HepG2 (cell line): ENCODE results near the gene CPT1B. TPM values are rescaled to one million over a fixed set of nuclear protein-coding genes. Genes with fewer than 3 reads are reported as not detected.

Source experiments
- ATAC-seq: fragments of 200-7000 bp; cut with Tn5 transposase; 3 replicates; pipeline ENCODE4 v1.9.1; 2020; ENCODE audit warnings: mild to moderate bottlenecking, moderate library complexity
- BruUV-seq: library from RNA; stranded (reverse); fragments of 400-500 nt; replicated peaks from 2 replicates; lab custom pipeline; 2021; lab: Mats Ljungman, UMichigan
- CTCF ChIA-PET: fragments of 300-600 bp; formaldehyde crosslinking; extraction: SDS; loops from one replicate; lab custom pipeline; 2021; ENCODE audit warnings: low total read pairs, inconsistent platforms, low intra/inter-chr PET ratio; lab: Yijun Ruan, JAX
- POLR2A ChIA-PET: fragments of 350-600 bp; sonication (Branson Sonifier 250); formaldehyde crosslinking; loops from one replicate; lab custom pipeline; 2020; ENCODE audit warnings: antibody characterized with exemption, inconsistent platforms; lab: Yijun Ruan, JAX
- DNase-seq: peaks from one replicate; pipeline ENCODE4 v3.0.0-alpha.2; 2015; ENCODE audit warnings: low spot score
- FAIRE-seq: peaks from 3 replicates; lab custom pipeline; 2011; peaks lifted over from hg19 to GRCh38; lab: Jason Lieb, UNC
- H2AFZ ChIP-seq: one replicate; pipeline ENCODE4 v1.6.1; 2011; ENCODE audit warnings: low read length, inconsistent platforms
- H3K27ac ChIP-seq: fragments of 300-600 bp; 3 replicates; pipeline ENCODE4 v1.8.0; 2011; ENCODE audit warnings: mixed run types, mild to moderate bottlenecking, mixed read lengths, low read length, inconsistent platforms; ENCODE audit not compliant: insufficient read depth; ENCODE audit errors: extremely low read length
- H3K27me3 ChIP-seq, 2 experiments: fragments of 200-600 bp in 1 of 2; 2 replicates in 1 of 2; 3 replicates in 1 of 2; pipeline versions ENCODE4 v1.6.0 to v1.8.0; 2011; ENCODE audit warnings: low read length in 2 of 2, mild to moderate bottlenecking in 2 of 2, moderate library complexity in 2 of 2, inconsistent platforms in 1 of 2; ENCODE audit not compliant: insufficient read depth in 2 of 2, control insufficient read depth in 1 of 2
- H3K36me3 ChIP-seq, 2 experiments: fragments of 200-600 bp in 1 of 2; replicated peaks in 1 of 2; 2 replicates in 1 of 2; 3 replicates in 1 of 2; pipeline versions ENCODE4 v1.5.1 to v1.8.0; 2011; ENCODE audit warnings: low read length in 2 of 2, inconsistent platforms in 1 of 2; ENCODE audit not compliant: insufficient read depth in 2 of 2, control insufficient read depth in 1 of 2
- H3K4me1 ChIP-seq: 2 replicates; pipeline ENCODE4 v1.5.1; 2012; ENCODE audit warnings: low read length, inconsistent platforms; ENCODE audit not compliant: insufficient read depth
- H3K4me2 ChIP-seq: 2 replicates; pipeline ENCODE4 v1.6.0; 2011; ENCODE audit warnings: low read depth, low read length, inconsistent platforms
- H3K4me3 ChIP-seq, 3 experiments: fragments of 200-600 bp in 1 of 3; sonication (generic), shearing (Covaris generic) in 1 of 3; replicated peaks in 1 of 3; 2 replicates each; pipeline ENCODE4 v1.5.1; 2011 to 2016; ENCODE audit warnings: low read length in 3 of 3, inconsistent platforms in 2 of 3, low read depth in 2 of 3, mild to moderate bottlenecking in 2 of 3, control low read depth in 1 of 3, mixed read lengths in 1 of 3; ENCODE audit not compliant: insufficient read depth in 1 of 3
- H3K79me2 ChIP-seq: one replicate; pipeline ENCODE4 v1.6.1; 2011; ENCODE audit warnings: low read length, inconsistent platforms; ENCODE audit not compliant: insufficient read depth
- H3K9ac ChIP-seq: 2 replicates; pipeline ENCODE4 v1.6.0; 2011; ENCODE audit warnings: mild to moderate bottlenecking, low read depth, low read length, inconsistent platforms; ENCODE audit not compliant: insufficient read depth
- H3K9me3 ChIP-seq: 2 replicates; pipeline ENCODE4 v1.5.1; 2012; ENCODE audit warnings: mild to moderate bottlenecking, low read length
- H4K20me1 ChIP-seq: 2 replicates; pipeline ENCODE4 v1.6.0; 2011; ENCODE audit warnings: inconsistent platforms, mild to moderate bottlenecking, low read length, moderate library complexity; ENCODE audit not compliant: insufficient read depth
- DMAP1 ChIP-seq: IDR thresholded peaks from 2 replicates; pipeline ENCODE4 v1.6.1; 2016
- EHMT2 ChIP-seq: fragments of 200-600 bp; sonication (generic); IDR thresholded peaks from 2 replicates; pipeline ENCODE4 v1.7.0; 2017; ENCODE audit warnings: antibody characterized with exemption, low read depth, low read length, borderline replicate concordance
- FOXP1 ChIP-seq, 2 experiments: fragments of 450-650 bp in 1 of 2; IDR thresholded peaks; 2 replicates each; pipeline ENCODE4 v1.6.1; 2017 to 2018; ENCODE audit warnings: antibody characterized with exemption in 1 of 2
- KLF6 ChIP-seq: IDR thresholded peaks from 2 replicates; pipeline ENCODE4 v1.8.0; 2016; ENCODE audit warnings: missing biosample characterization, missing genetic modification reagents
- MEIS1 ChIP-seq: sonication (generic); formaldehyde crosslinking; IDR thresholded peaks from 2 replicates; pipeline ENCODE4 v1.9.0; 2021; ENCODE audit warnings: mild to moderate bottlenecking, missing genetic modification reagents, moderate library complexity, borderline replicate concordance
- MEIS2 ChIP-seq: sonication (generic); formaldehyde crosslinking; IDR thresholded peaks from 2 replicates; pipeline ENCODE4 v1.9.0; 2021; ENCODE audit warnings: mild to moderate bottlenecking, missing genetic modification reagents
- MIER3 ChIP-seq: IDR thresholded peaks from 2 replicates; pipeline ENCODE4 v1.6.1; 2016; ENCODE audit warnings: missing compliant biosample characterization, borderline replicate concordance
- NR2F6 ChIP-seq, 2 experiments: IDR thresholded peaks; 2 replicates each; pipeline ENCODE4 v1.6.1; 2016; ENCODE audit warnings: antibody characterized with exemption in 1 of 2, mild to moderate bottlenecking in 1 of 2
- PBX3 ChIP-seq: sonication (generic); formaldehyde crosslinking; IDR thresholded peaks from 2 replicates; pipeline ENCODE4 v1.8.1; 2023; ENCODE audit warnings: missing genetic modification reagents, inconsistent platforms, borderline replicate concordance
- RAD51 ChIP-seq: fragments of 450-650 bp; IDR thresholded peaks from 2 replicates; pipeline ENCODE4 v1.6.1; 2016; ENCODE audit warnings: borderline replicate concordance
- SALL1 ChIP-seq: sonication (generic); formaldehyde crosslinking; IDR thresholded peaks from 2 replicates; pipeline ENCODE4 v1.8.0; 2022; ENCODE audit warnings: mild to moderate bottlenecking, missing genetic modification reagents
- SATB2 ChIP-seq: sonication (generic); formaldehyde crosslinking; IDR thresholded peaks from 2 replicates; pipeline ENCODE4 v1.5.0; 2020; ENCODE audit warnings: missing genetic modification reagents
- SSRP1 ChIP-seq: IDR thresholded peaks from 2 replicates; pipeline ENCODE4 v1.6.1; 2016; ENCODE audit warnings: control low read depth
- TARDBP ChIP-seq: sonication (generic); formaldehyde crosslinking; IDR thresholded peaks from 2 replicates; pipeline ENCODE4 v1.8.0; 2022; ENCODE audit warnings: mild to moderate bottlenecking, missing genetic modification reagents
- ZFP90 ChIP-seq: sonication (generic); formaldehyde crosslinking; IDR thresholded peaks from 2 replicates; pipeline ENCODE4 v1.8.0; 2022; ENCODE audit warnings: missing genetic modification reagents, mild to moderate bottlenecking, inconsistent platforms, borderline replicate concordance
- ZFY ChIP-seq: sonication (generic); formaldehyde crosslinking; IDR thresholded peaks from 2 replicates; pipeline ENCODE4 v1.4.0; 2020; ENCODE audit warnings: missing genetic modification reagents
- ZNF558 ChIP-seq: sonication (generic); formaldehyde crosslinking; IDR thresholded peaks from 2 replicates; pipeline ENCODE4 v1.9.0; 2022; ENCODE audit warnings: mild to moderate bottlenecking, missing genetic modification reagents, borderline replicate concordance
- ZNF687 ChIP-seq: sonication (generic); formaldehyde crosslinking; IDR thresholded peaks from 2 replicates; pipeline ENCODE4 v1.5.1; 2020; ENCODE audit warnings: mild to moderate bottlenecking, missing genetic modification reagents, moderate library complexity
- ZNF816 ChIP-seq: sonication (generic); formaldehyde crosslinking; IDR thresholded peaks from 2 replicates; pipeline ENCODE4 v1.8.0; 2022; ENCODE audit warnings: missing genetic modification reagents, mild to moderate bottlenecking, borderline replicate concordance
- WGBS: methylation state at CpG from one replicate; pipeline ENCODE4 v1.1.6; 2017; ENCODE audit warnings: low lambda C conversion rate; 5-methylcytosine and 5-hydroxymethylcytosine counted together
- in situ Hi-C: cut with HindIII; loops from 2 replicates; pipeline ENCODE4 v1.10.0; 2017; ENCODE audit warnings: low pct_unique_long_range_greater_than_20kb; ENCODE audit not compliant: extremely low pct_ligation_motif_present
- intact Hi-C: fragments of 100-400 bp; cut with micrococcal nuclease; formaldehyde crosslinking; loops from one replicate; pipeline ENCODE4 v1.10.0; 2022; ENCODE audit not compliant: unreplicated experiment
- polyA plus RNA-seq, 8 experiments: library from polyadenylated mRNA; depleted of rRNA in 3 of 8; stranded (reverse) in 7 of 8; unstranded in 1 of 8; fragments of >200 nt; fragmentation: Illumina TruSeq in 4 of 8; extraction: Trizol in 4 of 8; gene quantifications; 2 replicates each; pipeline versions ENCODE4 v1.2.1 to v1.2.3, GENCODE V29; 2011 to 2016; ENCODE audit warnings: low read depth in 4 of 8, missing spikeins in 1 of 8, mixed read lengths in 1 of 8; ENCODE audit not compliant: insufficient read depth in 1 of 8
- total RNA-seq, 5 experiments: library from RNA; depleted of rRNA; stranded (reverse); fragments of >200 nt; fragmentation: Illumina TruSeq; extraction: Trizol; gene quantifications; 2 replicates each; pipeline ENCODE4 v1.2.3, GENCODE V29; 2016; ENCODE audit warnings: low read depth in 1 of 5

The CPT1B gene
- total and polyA plus RNA-seq, 2 of the 13 experiments (the other 11 are each of a cell fraction or from before 2014, with no cell fraction given): 9.2 to 19.5 TPM

GRCh38 chr22:50526834-50527801 lies 51.1 kb downstream of the CPT1B start:
- intact Hi-C loops (loop anchor here (5.0 kb wide), 1 partner anchor 35 kb away; the partner anchor contains the start of gene SYCE3), in situ Hi-C loops (no loop called here)
- Histone ChIP-seq H3K9ac (peak overlapping the region; percentile 91), H3K27me3 (no peaks in the 10 kb centered on the region), H3K9me3 (no peaks in the 10 kb centered on the region), H2AFZ (no peak overlapping the region), H3K79me2 (peaks cover 20% of the 10 kb centered on the region), H3K4me1 (peaks cover 61% of the 10 kb centered on the region), H3K27ac (peak overlapping the region; percentile 94), H4K20me1 (peaks cover 19% of the 10 kb centered on the region), H3K36me3 (peaks cover 3 to 16% of the 10 kb centered on the region in 2 experiments; a peak in 4 of 5 replicates), H3K4me3 (peak overlapping the region; percentile 70 to 84 (median 83)), H3K4me2 (peak overlapping the region; percentile 100)
- TSS peak; percentile 34 for BruUV-seq
- WGBS: 16% methylated on average over 20 of the region's 29 CpGs
- ATAC-seq (peak; percentile 29), DNase-seq (peak; percentile 70), FAIRE-seq (peak; percentile 72)
- ChIA-PET POLR2A (interaction anchor here (0.6 to 4.2 kb wide), 8 partner anchors 19 to 276 kb away, joined by 3 to 97 read pairs (median 3); partner anchors contain the start of genes ARSA, HDAC10, LMF2 and NCAPH2), CTCF (no interaction called here)
- TF ChIP-seq ZNF687 (CRISPR knock-in tag) (peak; percentile 5; the same call in 1 of the 2 replicates), SALL1 (peak; percentile 15; the same call in 1 of the 2 replicates), PBX3 (CRISPR knock-in tag) (no peak), ZFP90 (0 out of 2 replicates have a peak, but pooled peaks have one; percentile 5), ZNF816 (CRISPR knock-in tag) (no peak), ZNF558 (CRISPR knock-in tag) (no peak), MIER3 (0 out of 2 replicates have a peak, but pooled peaks have one; percentile 19), SATB2 (CRISPR knock-in tag) (no peak), MEIS1 (CRISPR knock-in tag) (peak; percentile 68; the same call in 1 of the 2 replicates), KLF6 (CRISPR knock-in tag) (no peak), DMAP1 (CRISPR knock-in tag) (peak; percentile 51; the same call in 1 of the 2 replicates), MEIS2 (no peak), RAD51 (no peak), NR2F6 (IDR thresholded peaks at IDR 0.05) (peak; percentile 86), NR2F6 (CRISPR knock-in tag; IDR thresholded peaks at IDR 0.05) (peak; percentile 93), FOXP1 (IDR thresholded peaks at IDR 0.05) (no peak), FOXP1 (CRISPR knock-in tag; IDR thresholded peaks at IDR 0.05) (no peak), SSRP1 (CRISPR knock-in tag) (peak; percentile 35; the same call in 1 of the 2 replicates), ZFY (peak; percentile 64), TARDBP (peak; percentile 48; the same call in 1 of the 2 replicates), EHMT2 (no peak)
